Panc1 (cell line): ENCODE data around the gene RGMB. TPM values are rescaled to one million over a fixed set of nuclear protein-coding genes. Genes with fewer than 3 reads are reported as not detected.
A peak's percentile ranks its signal among the peaks of the same experiment; 100 is the strongest.

Source experiments
- ATAC-seq: fragments of 200-7000 bp; cut with Tn5 transposase; 2 replicates; pipeline ENCODE4 v1.9.1; 2020; ENCODE audit warnings: mild to moderate bottlenecking, moderate library complexity
- BruUV-seq: library from RNA; stranded (reverse); fragments of 400-500 nt; replicated peaks from 2 replicates; lab custom pipeline; 2021; lab: Mats Ljungman, UMichigan
- CTCF ChIA-PET: fragments of 300-600 bp; sonication (Branson Sonifier 250); formaldehyde crosslinking; loops from one replicate; lab custom pipeline; 2022; ENCODE audit warnings: antibody characterized with exemption; lab: Charles Lee
- POLR2A ChIA-PET: fragments of 300-600 bp; sonication (Branson Sonifier 250); formaldehyde crosslinking; loops from one replicate; lab custom pipeline; 2022; ENCODE audit warnings: antibody characterized with exemption; lab: Charles Lee
- DNase-seq: peaks from one replicate; pipeline ENCODE4 v3.0.0-alpha.2; 2010; ENCODE audit warnings: low read depth, low spot score
- H3K27ac ChIP-seq: 2 replicates; pipeline ENCODE4 v1.5.1; 2011; ENCODE audit warnings: mild to moderate bottlenecking, low read length, inconsistent platforms
- H3K27me3 ChIP-seq: fragments of 200-500 bp; sonication (Bioruptor generic); 2 replicates; pipeline ENCODE4 v1.6.0; 2014; ENCODE audit warnings: low read length, inconsistent platforms; ENCODE audit not compliant: control insufficient read depth, insufficient read depth
- H3K36me3 ChIP-seq: fragments of 200-500 bp; sonication (Bioruptor generic); 2 replicates; pipeline ENCODE4 v1.5.1; 2014; ENCODE audit warnings: inconsistent platforms, mild to moderate bottlenecking, low read length, moderate library complexity; ENCODE audit not compliant: control insufficient read depth, insufficient read depth
- H3K4me1 ChIP-seq: 2 replicates; pipeline ENCODE4 v1.5.1; 2011; ENCODE audit warnings: inconsistent platforms, mild to moderate bottlenecking, low read length, moderate library complexity; ENCODE audit not compliant: control insufficient read depth, insufficient read depth
- H3K4me3 ChIP-seq, 2 experiments: 2 replicates each; pipeline ENCODE4 v1.5.1; 2011 to 2012; ENCODE audit warnings: low read depth in 2 of 2, low read length in 2 of 2, mild to moderate bottlenecking in 2 of 2, inconsistent platforms in 1 of 2, moderate library complexity in 1 of 2
- H3K9me3 ChIP-seq: fragments of 200-500 bp; sonication (Bioruptor generic); 2 replicates; pipeline ENCODE4 v1.5.1; 2014; ENCODE audit warnings: low read depth, mild to moderate bottlenecking, inconsistent platforms, low read length, moderate library complexity; ENCODE audit not compliant: control insufficient read depth, insufficient read depth
- CTCF ChIP-seq: fragments of 450-650 bp; IDR thresholded peaks from 2 replicates; pipeline ENCODE4 v1.5.1; 2017; ENCODE audit warnings: mild to moderate bottlenecking
- POLR2AphosphoS5 ChIP-seq: IDR thresholded peaks from 2 replicates; pipeline ENCODE4 v1.6.1; 2012; ENCODE audit warnings: mild to moderate bottlenecking, low read depth, low read length, moderate library complexity
- REST ChIP-seq, 2 experiments: IDR thresholded peaks; 2 replicates each; pipeline ENCODE4 v1.6.1; 2011 to 2012; ENCODE audit warnings: low read depth in 2 of 2, control low read depth in 1 of 2, low read length in 1 of 2, mild to moderate bottlenecking in 1 of 2, moderate library complexity in 1 of 2; ENCODE audit not compliant: insufficient read depth in 1 of 2
- SIN3A ChIP-seq: IDR thresholded peaks from 2 replicates; pipeline ENCODE4 v1.6.1; 2012; ENCODE audit warnings: low read depth, mild to moderate bottlenecking, low read length, moderate library complexity, borderline replicate concordance; ENCODE audit not compliant: insufficient read depth
- TCF7L2 ChIP-seq: IDR thresholded peaks from 2 replicates; pipeline ENCODE4 v1.6.1; 2011; ENCODE audit warnings: mild to moderate bottlenecking, low read depth, low read length, inconsistent platforms
- in situ Hi-C: cut with HindIII; loops from 2 replicates; pipeline ENCODE4 v1.10.0; 2016; ENCODE audit warnings: low sequenced_read_pairs, low pct_unique_long_range_greater_than_20kb
- intact Hi-C: fragments of 100-400 bp; cut with micrococcal nuclease; formaldehyde crosslinking; loops from one replicate; pipeline ENCODE4 v1.10.0; 2022; ENCODE audit not compliant: unreplicated experiment
- total RNA-seq: library from RNA; stranded (reverse); gene quantifications from one replicate; pipeline ENCODE4 v1.2.1, GENCODE V29; 2021; ENCODE audit not compliant: unreplicated experiment

The RGMB gene
- total RNA-seq, 1 experiment from 2014 or later: 25.4 TPM

GRCh38 chr5:98768960-98769209 is 4.6 kb upstream of the RGMB start:
- no peaks in the 10 kb centered on the region for H3K27me3 ChIP-seq
- TF ChIP-seq POLR2AphosphoS5 (no peak), TCF7L2 (no peak), SIN3A (no peak), CTCF (no peak)
- H3K27ac ChIP-seq: no peak overlapping the region
- ChIA-PET CTCF (interaction anchor here (0.7 to 1.2 kb wide), 7 partner anchors 9 to 1341 kb away, joined by 3 to 5 read pairs (median 4); no protein-coding TSS in a partner anchor), POLR2A (no interaction called here)
- DNase-seq (no peak), ATAC-seq (no peak)
- no peaks in the 10 kb centered on the region for H3K36me3 ChIP-seq
- no peaks in the 10 kb centered on the region for H3K9me3 ChIP-seq
- peaks cover 12% of the 10 kb centered on the region for H3K4me1 ChIP-seq
- H3K4me3 ChIP-seq: peak overlapping the region; percentile 90
- no TSS peak for BruUV-seq
- in situ Hi-C loops: no loop called here
- intact Hi-C loops: loop anchor here (5.0 kb wide), 1 partner anchor 187 kb away; no protein-coding TSS in a partner anchor

- H3K27ac ChIP-seq: peak overlapping the region; percentile 54; the same call in 1 of the 2 replicates
- POLR2A ChIA-PET: no interaction called here
- H3K36me3 ChIP-seq: no peaks in the 10 kb centered on the region
- CTCF ChIA-PET: interaction anchor here (0.7 to 1.2 kb wide), 5 partner anchors 8 to 1341 kb away, joined by 3 to 4 read pairs (median 4); no protein-coding TSS in a partner anchor
- in situ Hi-C loops (no loop called here), intact Hi-C loops (loop anchor here (5.0 kb wide), 1 partner anchor 187 kb away; no protein-coding TSS in a partner anchor)
- H3K4me3 ChIP-seq: peak overlapping the region; percentile 90
- no peaks in the 10 kb centered on the region for H3K9me3 ChIP-seq
- H3K4me1 ChIP-seq: peaks cover 12% of the 10 kb centered on the region
- TF ChIP-seq POLR2AphosphoS5 (0 out of 2 replicates have a peak, but pooled peaks have one; percentile 19), SIN3A (no peak), TCF7L2 (no peak), REST (IDR thresholded peaks at IDR 0.05; ENCODE audit: insufficient read depth in 1 of 2, low read depth in 2 of 2, low read length in 1 of 2) (no peak), CTCF (peak; percentile 87)
- peak; percentile 7; the same call in 1 of the 2 replicates for ATAC-seq
- DNase-seq: no peak
- H3K27me3 ChIP-seq: no peaks in the 10 kb centered on the region
- BruUV-seq: no TSS peak
Observed at GRCh38 chr5:98769210-98769958, 4.1 kb upstream of the RGMB start.
